GM12801 (cell line): ENCODE data around the gene MAMDC2.

ENCODE experiments used
- CTCF ChIP-seq: IDR thresholded peaks from one replicate; pipeline ENCODE4 v1.5.1; 2011; ENCODE audit warnings: control low read depth; ENCODE audit not compliant: insufficient read length; ENCODE audit errors: extremely low read depth

Gene MAMDC2

DNA sequence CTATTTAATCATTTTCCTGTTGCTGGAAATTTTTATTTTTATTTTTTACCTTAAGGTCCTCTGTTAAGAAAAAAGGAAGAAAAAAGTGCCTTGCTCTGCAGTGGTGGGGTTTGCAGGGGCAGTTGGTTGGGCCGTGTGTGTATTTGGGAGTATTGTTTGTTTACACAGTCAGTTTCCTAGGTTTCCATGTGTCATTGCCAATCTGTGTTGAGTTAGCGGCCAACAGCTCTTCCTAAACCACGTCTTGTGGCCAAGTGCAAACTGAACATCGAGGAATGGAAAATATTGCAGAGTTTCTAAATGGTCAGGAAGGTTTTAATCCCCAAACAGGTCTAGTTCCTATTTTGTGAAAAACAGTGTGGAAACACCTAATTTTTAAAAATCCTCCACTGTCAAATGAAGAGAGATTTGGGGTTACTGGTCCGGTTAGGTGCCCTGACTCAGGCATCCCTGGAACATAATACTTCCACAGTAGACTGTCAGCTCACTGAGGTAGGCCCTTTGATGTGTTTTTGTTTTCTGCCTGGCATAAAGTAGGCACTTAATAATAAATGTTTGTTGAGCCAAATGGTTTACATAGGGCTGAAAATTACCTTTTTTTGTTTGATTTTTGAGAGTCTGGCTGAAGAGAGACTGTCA, 37.0 kb downstream of the MAMDC2 start:
- TF ChIP-seq CTCF, result no peak

DNA sequence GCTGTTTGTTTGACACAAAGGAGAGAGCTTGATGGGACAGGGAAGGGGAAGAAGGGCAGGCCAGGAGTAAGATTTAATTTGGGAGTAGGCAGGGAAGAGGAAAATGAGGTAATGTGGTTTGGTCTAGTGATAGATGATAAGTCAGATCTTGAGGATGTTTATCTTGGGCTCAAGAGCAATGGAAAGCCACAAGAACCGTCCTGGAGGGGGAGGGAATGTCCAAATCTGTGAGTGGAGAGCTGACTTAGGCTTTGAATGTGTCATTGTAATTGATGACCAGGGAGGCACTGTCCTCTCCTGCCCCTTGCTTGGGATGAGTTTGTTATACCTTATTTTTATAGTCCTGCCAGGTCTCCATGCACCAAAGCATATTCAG, 37.5 kb downstream of the MAMDC2 start:
- TF ChIP-seq CTCF, result no peak

DNA sequence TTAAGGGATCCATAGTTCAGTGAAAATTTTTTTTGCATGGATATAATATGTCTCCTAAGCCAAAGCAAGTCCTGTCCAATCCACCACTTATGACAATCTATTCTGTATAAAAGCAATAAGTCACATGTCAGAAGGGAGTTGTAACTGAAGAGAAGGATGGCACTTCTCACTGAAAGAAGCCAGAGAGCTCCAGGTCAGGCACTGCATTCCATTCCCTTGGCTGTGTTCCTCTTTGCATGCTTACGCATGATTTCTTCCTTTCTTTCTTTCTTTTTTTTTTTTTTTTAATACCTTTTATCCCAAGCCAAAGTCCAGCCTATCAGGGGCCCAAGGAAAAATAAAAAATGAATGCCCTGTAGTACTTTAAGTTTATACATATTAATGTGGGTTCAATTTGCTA, 39.8 kb downstream of the MAMDC2 start:
- TF ChIP-seq CTCF, result no peak

DNA sequence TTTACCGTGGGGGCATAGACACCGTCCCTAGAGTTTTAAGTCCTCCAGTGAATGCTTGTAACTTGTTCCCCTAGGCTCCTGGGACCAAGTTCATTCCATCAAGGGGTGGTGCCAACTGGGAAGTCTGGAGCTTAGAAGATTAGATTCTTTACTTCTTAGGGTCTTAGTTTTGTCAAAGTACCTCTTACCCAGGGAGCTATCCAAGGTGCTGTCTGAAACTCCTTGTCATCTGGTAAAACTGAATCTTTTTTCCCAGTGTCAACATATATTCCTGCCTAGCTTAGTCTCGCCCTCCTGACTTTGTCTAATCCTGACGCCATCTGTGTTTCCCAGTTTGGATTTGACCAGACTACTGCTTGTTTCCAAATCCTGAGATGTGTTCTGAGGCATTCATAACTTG, 41.6 kb downstream of the MAMDC2 start:
- TF ChIP-seq CTCF, result no peak

DNA sequence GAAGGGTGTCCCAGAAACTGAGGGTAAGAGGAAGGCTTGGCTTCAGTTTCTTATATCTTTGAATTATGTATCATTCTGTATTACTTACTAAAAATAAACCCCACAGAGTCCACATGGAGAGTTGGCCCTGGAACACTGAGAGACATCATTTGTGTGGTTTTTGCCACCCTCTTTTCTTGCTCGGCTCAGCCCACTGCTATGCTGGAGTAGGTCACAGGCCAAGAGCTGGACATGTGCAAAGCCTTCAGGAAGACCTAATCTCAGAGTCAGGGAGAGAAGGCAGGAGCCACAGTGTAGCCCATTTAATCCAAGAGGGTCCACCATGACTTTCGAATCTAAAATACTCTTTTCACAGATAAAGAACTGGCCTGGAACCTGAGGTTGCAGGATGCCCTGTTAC, 47.5 kb downstream of the MAMDC2 start:
- TF ChIP-seq CTCF, result no peak

- no peak for TF ChIP-seq CTCF
Measured at GRCh38 chr9:70091572-70091971, 47.9 kb downstream of the MAMDC2 start.

DNA sequence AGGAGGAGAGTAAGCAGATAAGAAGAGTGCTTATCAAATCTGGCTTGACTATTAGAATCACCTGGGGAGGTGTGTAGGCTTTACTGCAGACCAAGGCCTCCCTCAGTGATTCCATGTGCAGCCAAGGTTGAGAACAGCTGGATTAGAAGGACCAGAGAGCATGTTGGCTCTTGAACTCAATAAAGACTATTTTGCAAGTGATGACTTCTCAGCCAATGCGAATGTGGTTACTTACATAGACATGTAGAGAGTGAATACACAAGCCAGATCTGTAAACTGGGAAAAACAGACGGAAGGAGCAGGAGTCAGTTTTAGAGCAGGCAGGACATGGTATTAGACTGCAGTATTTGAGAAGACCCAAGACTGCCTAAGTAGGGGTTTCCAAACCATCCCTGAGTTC, 48.5 kb downstream of the MAMDC2 start:
- TF ChIP-seq CTCF, result no peak

DNA sequence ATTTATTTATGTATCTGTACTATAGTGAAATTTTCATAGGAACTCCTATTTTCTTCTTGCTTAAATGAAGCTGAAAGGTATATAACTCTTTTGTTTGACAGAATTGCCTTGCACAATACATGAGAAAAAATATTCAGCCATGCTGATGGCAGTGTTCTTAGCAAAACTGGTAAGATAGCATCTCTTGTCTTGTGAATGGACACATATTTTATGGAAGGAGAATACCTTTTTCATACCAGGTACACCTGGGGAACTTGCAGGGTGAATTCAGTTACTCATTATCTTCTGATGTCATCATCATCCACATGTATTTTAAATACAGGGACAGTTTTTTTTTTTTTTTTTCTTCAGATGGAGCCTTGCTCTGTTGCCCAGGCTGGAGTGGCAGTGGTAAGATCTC, 49.4 kb downstream of the MAMDC2 start:
- TF ChIP-seq CTCF, result no peak
